Measurements from ENCODE around the gene VWA5A. TPM values are rescaled to one million over a fixed set of nuclear protein-coding genes. Genes with fewer than 3 reads are reported as not detected.
"Not testable (repeated sequence)": the region's sequence is repeated elsewhere in the genome, so short reads cannot be mapped to it uniquely, and the experiment has no call there.

VWA5A gene
- total RNA-seq, 1 donor from 2014 or later = 9.6 TPM

DNA sequence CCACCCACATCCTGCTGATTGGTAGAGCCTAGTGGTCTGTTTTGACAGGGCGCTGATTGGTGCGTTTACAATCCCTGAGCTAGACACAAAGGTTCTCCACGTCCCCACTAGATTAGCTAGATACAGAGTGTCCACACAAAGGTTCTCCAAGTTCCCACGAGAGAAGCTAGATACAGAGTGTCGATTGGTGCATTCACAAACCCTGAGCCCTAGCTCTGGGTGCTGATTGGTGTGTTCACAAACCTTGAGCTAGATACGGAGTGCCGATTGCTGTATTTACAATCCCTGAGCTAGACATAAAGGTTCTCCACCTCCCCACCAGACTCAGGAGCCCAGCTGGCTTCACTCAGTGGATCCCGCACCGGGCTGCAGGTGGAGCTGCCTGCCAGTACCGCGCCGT is 55.1 kb downstream of the VWA5A start:
- not testable (repeated sequence) for ATAC-seq

DNA sequence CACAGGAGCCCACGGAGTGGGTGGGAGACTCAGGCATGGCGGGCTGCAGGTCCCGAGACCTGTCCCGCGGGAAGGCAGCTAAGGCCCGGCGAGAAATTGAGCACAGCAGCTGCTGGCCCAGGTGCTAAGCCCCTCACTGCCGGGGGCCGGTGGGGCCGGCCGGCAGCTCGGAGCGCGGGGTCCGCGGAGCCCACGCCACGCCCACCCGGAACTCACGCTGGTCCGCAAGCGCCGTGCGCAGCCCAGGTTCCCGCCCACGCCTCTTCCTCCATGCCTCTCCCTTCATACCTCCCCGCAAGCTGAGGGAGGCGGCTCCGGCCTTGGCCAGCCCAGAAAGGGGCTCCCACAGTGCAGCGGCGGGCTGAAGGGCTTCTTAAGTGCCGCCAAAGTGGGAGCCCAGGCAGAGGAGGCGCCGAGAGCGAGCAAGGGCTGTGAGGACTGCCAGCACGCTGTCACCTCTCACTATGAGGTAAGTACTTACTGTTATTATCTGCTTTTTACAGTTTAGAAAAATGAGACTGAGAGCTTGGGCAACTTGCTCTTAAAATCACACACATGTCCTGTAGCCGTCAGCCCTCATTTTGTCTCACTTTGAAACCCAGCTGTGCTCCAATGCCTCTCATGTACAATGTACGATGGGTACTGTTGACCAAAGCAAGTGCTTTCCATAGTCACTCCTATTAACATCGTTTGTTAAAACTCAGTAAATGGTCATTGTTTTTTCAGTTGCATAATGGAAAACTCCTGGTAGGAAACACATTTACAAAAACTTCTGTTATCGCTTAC is 55.7 kb downstream of the VWA5A start:
- ATAC-seq = no peak

DNA sequence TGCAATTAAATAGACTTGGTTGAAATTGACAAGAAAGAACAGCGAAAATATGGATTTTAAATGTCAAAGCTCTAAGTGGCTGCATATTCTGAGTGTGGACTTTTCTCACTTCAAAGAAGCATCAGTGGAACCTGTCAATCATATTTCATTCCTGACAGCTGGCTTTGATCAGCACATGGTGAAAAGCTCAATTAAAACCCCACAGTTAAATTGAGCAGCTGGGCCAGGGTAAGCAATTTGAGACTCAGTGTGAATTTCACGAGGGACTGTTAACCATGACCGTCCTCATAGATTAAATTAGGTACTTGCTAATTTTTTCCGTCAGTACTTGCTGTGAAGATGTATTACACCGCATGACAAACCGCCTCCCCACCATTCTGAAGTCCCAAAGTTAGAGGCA is 56.9 kb downstream of the VWA5A start:
- no peak for ATAC-seq

DNA sequence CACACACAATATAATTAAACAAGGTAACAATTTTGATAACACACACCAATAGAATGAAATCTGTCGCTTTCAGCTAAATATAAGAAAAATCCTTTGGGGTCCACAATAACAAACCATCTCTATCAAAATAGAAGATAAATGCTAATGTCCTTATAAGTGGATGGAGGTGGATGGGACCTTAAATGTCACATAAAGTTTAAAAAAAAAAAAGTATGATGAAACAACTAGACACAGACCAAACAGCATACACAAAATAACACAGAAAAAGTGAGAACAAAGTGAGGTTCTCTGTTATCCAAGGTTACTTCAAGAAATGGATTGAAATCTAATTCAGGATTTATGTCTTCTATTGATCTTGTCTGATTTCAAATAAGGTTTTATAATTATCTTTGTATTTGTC is 57.3 kb downstream of the VWA5A start:
- no peak for ATAC-seq

DNA sequence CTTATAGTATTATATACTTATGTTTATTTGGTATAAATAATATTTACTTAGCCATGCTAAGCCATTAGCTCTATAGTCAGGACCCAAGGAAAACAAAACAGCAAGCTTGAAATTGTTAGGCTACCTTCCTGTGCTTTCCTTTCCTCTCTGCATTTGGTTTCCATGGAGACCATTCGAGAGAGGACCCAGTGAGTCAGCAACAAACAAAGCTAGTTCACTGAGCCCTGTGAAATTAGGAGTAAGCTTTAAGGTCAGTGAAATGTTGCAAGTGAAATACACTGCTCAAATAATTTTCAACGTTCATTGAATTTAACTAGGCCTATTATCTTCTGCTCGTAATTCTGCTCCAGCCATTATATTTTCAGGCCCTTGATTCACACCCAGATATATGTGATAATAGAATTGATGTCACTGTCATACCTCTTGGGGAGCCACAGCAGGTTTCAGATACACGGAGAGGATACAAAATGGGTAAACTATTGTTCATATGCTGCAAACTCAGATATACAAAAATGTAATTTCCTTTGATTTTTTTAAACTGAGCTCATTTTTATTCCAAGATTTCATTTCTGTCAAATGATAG is 58.8 kb downstream of the VWA5A start:
- ATAC-seq = no peak

DNA sequence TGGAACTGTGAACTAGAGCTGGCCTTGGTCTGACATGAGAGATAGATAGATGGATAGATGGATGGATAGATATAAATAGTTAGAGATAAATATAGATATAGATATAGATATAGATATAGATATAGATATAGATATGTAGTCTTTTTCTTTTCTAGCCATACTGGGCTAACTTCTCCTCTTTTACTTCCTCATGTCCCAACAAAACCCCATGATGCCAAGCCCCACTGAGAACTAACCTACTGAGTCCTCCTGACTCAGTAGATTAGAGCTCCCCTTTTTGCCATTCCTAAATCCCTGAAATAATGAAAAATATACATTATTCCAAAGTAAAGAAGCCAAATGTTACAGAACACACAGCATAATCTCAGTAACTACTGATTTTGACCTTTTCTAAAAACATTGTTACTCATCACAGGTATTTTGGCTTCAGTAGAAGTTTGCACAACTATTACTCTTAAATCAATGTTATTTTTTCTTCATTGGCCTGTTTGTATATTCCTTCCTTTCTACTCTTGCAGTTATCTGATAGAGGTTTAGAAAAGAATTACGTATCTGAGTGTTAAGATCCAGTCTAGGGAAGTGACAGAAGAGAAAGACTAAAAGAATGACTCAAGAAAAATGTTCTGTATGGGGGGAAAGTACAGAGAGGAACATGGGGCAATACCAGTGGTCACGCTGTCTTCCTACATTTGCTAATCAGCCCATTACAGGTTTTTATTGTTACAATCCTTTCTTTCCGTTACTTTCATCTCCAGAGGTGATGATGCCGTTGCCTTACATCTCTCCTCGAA is 61.9 kb downstream of the VWA5A start:
- ATAC-seq = no peak

DNA sequence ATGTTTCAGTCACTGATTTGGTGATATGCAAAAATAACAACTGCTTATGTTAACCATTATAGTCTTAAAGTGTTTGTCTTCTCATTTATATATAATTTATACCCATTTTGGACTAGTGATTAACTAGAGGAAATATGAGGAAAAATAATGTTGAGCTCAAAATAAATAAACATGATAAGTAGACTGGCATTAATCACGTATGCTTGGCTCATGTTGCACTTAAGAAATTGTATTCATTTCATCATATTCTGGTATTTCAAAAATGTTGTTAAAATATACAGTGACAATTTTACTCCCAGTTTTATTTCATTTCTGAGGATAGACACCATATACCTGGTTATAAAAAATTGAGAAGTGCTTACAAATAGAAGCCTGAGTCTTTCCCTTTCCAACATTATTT is 64.1 kb downstream of the VWA5A start:
- ATAC-seq = no peak

DNA sequence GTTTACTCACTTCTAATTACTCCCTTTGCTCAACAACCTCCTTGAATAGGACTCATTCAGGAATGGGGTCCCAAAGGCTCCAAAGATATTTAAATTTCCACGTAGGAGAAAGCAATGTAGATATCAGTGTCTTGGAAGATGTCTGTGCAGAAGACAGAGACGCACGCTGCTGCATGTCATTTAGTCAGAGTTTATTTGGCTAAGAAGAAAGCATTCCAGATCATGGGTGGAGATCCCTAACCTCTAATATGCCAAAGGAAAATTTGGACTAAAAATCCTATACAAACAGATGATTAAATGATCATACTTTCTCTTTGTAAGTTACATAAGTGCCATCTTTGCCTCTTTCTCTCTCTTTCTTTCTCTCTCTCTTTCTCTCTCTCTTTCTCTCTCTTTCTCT is 67.8 kb downstream of the VWA5A start, which contains the start of gene OR10D3:
TSS of gene OR10D3 (plus strand) at position 278 of the 400 bp plus-strand sequence. CDS start 1,925 bp downstream, outside the sequence.
- no peak for ATAC-seq

DNA sequence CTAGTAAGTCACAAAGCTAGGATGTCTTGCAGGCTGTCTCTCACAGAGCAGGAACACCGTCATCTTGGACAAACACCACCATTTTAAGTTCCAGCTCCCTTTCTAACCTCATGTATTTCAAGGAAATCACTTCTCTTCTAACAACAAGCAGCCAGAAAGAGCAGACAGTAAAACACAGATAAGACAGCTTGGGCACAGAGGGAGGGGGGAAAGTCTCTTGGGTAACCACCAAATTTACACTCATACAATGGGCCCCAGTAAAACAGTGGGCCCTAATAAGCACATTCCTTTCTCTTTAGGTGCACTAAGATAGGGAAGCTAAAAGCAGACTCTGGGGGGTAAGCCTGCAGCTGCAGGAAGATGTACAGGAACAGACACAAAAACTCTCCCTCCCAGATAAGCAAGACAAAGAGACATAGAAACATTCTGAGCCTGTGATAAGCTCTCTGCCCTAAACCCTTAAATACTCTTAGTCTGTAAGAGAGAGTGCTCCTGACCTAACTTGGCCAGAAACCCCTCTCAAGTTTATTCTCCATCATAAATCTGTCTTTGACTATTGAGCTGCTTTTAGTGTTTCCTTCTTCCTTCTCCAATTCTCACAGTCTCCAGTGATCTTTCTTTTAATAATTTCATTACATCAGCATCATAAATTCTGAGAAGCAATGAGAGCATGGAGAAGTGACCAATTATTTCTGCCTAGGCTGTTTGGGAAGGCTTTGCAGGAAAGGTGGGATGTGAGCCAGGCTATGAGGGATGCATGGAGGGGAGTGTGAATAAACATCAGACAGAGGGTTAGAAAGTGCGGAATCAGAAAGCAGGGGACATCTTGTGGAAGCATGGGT is 75.3 kb downstream of the VWA5A start:
- no peak for ATAC-seq

DNA sequence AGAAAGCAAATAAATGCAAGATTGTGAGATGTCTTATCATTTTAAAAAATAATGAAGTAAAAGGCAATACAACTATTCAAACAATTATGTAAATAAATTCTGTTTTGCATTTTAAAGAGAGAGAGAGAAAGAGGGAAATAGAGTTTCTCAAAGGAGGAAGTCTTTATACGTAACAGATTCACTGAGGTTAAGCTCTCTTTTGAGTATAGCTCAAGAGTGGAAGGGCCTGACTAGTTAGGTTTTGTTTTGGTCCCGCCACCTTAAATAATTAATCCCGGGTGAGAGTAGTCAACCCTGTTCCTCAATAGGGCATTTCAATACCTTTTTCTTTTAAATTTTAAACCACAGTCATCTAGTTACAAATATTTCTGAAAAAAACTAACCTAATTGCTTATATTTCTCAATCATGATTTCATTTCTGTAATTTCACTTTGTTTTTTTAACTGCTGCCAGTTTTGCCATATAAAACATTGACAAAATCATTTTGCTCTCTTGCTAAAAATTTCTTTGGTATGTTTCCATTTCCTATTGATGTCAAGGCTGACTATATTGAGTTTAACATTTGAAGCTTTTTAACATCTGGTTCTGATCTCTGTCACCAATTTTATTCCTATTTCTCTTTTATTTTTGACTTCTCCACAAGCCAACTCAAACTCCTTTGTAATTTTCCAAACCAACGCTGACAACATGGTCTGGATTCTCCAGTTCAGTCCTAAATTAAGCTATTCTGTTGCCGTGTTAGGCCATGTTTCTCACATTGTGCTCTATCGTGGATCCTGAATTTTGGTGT is 78.2 kb downstream of the VWA5A start:
- ATAC-seq = no peak

DNA sequence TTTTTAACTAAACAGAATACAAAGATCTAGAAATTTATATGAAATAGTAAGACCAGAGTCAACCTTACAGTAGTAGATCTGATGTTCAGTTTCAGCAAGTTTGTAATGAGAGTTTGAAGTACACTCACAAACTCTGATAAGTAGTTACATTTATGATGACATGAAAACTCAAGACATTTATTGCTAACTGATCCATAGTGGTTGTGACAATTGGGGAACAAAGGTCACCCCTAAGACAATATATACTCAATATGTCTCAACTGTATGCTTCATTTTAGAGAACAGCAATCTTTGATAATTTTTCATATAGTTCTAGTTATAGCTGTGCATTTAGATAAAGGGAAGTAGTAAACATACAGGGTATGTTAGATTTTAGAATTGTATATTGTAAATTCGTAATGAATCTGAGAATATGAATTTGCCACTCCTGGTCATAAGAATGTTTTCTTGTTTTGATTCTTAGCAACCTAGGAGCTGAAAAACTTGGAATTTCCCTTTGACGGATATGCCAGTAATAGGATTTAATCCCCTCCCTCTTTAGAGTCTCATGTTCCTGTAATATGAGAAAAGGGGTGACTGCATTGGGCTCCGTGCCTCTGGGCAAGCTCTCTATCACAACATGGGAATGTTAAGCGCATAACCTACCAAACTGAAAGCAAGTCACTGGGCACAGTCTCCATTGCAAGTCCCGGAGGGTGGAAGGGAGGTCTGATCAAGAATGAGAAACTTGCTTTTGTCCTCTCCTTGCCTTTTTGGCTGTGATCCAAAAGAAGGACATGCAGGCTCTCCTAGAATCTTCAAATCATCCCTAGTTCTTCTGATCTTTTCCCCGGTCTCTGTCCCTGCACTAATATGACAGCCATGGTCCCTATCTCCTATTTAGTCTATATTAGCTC is 79.3 kb downstream of the VWA5A start:
- no peak for ATAC-seq

DNA sequence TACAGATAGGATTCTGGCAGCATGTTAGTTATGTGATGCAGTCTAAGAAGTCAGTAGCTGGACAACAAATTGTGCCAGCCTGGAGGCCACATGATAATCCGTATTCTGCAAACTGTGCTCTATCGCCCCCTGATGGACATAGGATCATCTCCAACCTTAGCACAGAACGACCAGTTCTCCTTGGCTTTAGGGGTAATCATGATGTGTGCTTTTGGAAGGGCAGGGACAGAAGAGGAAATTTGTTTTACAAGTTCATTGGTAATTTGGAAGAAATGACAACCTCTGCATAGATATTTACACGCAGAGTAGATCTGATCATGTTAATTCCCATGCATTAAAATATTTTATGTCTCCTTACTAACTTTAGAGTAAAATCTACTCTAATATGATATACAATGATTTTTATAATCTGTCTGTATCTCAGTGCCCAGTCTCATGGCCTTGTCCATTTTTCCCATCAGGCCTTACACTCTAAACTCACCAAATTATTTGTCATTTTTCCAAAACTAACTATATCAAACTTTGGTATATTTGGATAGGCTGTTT is 80.0 kb downstream of the VWA5A start:
- peak; percentile 82 for ATAC-seq

Other genes with a start within 250 kb of the VWA5A start
- gene TMEM225, start 229.8 kb upstream of the VWA5A start, total RNA-seq = not detected
- gene OR8D4, start 213.3 kb upstream of the VWA5A start, total RNA-seq = not detected
- gene OR4D5, start 175.8 kb upstream of the VWA5A start, total RNA-seq = not detected
- gene OR6T1, start 171.6 kb upstream of the VWA5A start, total RNA-seq = not detected
- not detected for gene OR10S1, start 137.7 kb upstream of the VWA5A start, total RNA-seq
- not detected for gene OR10G6, start 120.3 kb upstream of the VWA5A start, total RNA-seq
- not detected for gene OR10G4, start 102.5 kb upstream of the VWA5A start, total RNA-seq
- not detected for gene OR10G9, start 92.4 kb upstream of the VWA5A start, total RNA-seq
- gene OR10G8, start 88.7 kb upstream of the VWA5A start, total RNA-seq = not detected
- gene OR10G7, start 74.1 kb upstream of the VWA5A start, total RNA-seq = not detected
- gene OR10D3, start 67.9 kb downstream of the VWA5A start, total RNA-seq = not detected
- gene OR8G1, start 125.6 kb downstream of the VWA5A start, total RNA-seq = not detected
- gene OR8G5, start 140.9 kb downstream of the VWA5A start, total RNA-seq = not detected
- not detected for gene OR8D1, start 198.5 kb downstream of the VWA5A start, total RNA-seq
- gene OR8D2, start 204.7 kb downstream of the VWA5A start, total RNA-seq = not detected